T-helper 2 cell treated with Interferon-gamma antibody and Interleukin-4, amounts not matched to agents 100 ng/mL and 5 ng/mL, for 36 hours (primary cell): Measurements from ENCODE around the gene PICK1. TPM values are rescaled to one million over a fixed set of nuclear protein-coding genes. Genes with fewer than 3 reads are reported as not detected.

ENCODE experiments used
- intact Hi-C: fragments of 100-400 bp; cut with micrococcal nuclease; formaldehyde crosslinking; loops from one replicate; pipeline ENCODE4 v1.15.1; 2023
- total RNA-seq: library from RNA; stranded (reverse); gene quantifications from 2 replicates; pipeline ENCODE4 v1.2.3, GENCODE V29; 2022

The PICK1 gene
- total RNA-seq = 10.0 and 11.3 TPM in 2 replicates

DNA sequence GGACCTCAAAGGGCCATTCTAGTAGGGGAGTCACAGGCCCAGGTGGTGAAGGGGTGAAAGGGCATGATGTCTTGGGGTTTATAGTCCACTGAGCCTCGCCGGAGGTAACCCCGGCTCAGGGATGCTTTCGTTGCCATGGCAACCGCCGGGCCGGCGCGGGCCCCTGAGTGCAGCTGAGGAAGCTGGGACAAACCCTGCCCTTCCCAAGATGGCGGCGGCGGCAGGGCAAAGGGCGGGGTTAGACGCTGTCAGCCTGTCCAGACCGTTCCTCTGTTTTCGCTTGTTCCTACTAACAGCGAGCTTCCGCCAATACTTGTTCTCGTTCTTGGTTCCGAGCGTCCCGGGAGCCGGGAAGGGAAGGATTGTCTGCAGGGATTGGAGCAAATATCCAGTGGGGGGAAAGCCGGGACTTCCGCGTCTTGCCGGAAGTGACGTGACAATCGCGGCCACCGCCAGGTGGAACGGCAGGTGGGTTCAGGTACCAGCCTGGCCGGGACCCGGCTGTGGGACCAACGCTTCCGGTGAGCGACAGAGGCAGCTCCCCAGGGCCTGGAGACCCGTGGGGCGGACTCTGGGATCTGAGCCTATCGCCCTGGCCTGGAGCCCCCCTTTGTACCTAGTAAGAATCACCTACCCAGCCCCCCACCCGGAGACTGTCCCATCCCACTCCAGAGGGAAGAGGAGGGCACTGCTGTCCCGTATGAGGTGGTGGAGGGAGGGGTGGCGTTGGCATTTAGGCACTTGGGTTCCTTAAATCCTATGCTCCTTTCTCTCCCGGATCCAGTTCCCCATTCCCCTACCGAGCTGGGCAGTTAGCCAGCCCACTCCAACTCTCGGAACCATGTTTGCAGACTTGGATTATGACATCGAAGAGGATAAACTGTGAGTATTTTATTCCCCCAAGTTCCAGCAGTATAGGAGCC is at the start of gene PICK1:
Gene PICK1, plus strand, starts transcription at position 436 of the 923 bp plus-strand sequence. Its CDS starts 406 bp downstream, at position 842.
- intact Hi-C loops = loop anchor here (10.0 kb wide), 1 partner anchor 148 kb away; the partner anchor contains the start of gene MAFF

DNA sequence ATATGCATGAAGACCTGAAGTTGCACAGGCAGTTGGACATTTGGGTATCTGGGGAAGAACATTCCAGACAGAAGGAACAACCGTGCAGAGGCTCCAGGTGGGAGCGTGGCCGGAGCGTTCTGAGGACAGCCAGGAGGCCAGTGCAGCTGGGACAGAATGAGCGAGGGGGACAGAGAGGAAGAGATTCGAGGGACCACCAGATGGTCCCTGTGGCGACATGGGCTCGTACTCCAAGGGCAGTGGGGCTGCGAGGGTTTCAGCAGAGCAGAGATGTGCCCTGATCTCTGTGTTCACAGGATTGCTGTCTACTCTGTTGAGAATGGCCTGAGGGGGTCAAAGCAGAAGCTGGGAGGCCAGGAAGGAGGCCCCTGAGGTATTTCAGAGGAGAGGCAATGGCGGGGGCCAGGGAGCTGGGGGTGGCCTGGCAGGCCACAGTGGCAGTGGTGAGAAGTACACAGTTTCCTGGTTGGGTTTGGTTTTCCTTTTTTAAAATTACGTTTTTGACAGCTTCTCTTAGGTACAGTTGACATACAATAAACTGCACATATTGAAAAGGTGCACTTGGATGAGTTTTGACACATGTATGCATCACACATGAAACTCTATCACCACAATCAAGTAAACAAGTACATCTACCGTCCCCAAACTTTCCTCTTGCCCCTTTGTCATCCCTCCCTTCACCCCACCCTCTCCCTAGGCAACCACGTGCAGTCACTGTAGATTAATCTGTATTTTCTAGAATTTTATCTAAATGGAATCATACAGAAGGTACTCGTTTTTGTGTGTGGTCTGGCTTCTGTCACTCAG is 48.0 kb upstream of the PICK1 start:
- intact Hi-C loops = no loop called here

DNA sequence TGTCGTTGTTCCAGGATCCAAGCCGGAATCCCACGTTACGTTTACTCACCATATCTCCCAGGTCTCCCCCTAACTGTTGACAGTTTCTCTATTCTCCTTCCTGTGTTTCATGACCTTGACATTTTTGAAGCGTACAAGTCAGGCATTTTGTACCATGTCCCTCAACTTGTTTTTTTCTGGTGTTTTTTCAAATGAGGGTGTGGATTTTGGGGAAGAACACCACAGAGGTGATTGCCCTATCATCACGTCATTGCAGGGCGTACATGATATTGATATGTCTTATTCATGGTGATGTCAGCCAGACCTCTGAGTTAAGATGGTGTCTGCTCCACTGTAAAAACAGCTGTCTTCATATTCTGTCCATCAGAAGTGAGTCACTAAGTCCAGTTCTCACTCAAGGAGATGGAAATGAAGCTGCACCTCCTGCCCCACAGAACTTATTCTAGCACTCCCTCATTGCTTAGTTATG is 44.6 kb upstream of the PICK1 start:
- intact Hi-C loops = no loop called here

DNA sequence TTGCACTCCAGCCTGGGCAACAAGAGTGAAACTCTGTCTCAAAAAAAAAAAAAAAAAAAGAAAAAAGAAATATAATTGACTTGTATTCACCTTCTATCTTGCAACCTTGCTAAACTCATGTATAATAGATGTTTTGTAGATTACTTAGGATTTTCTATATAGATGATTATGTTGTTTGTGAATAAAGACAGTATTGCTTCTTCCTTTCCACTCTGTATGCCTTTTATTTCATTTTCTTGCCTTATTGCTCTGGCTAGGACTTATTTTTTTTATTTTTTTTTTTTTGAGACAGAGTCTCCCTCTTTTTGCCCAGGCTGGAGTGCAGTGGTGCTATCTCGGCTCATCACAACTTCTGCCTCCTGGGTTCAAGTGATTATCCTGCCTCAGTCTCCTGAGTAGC is 43.1 kb upstream of the PICK1 start:
- intact Hi-C loops = no loop called here

DNA sequence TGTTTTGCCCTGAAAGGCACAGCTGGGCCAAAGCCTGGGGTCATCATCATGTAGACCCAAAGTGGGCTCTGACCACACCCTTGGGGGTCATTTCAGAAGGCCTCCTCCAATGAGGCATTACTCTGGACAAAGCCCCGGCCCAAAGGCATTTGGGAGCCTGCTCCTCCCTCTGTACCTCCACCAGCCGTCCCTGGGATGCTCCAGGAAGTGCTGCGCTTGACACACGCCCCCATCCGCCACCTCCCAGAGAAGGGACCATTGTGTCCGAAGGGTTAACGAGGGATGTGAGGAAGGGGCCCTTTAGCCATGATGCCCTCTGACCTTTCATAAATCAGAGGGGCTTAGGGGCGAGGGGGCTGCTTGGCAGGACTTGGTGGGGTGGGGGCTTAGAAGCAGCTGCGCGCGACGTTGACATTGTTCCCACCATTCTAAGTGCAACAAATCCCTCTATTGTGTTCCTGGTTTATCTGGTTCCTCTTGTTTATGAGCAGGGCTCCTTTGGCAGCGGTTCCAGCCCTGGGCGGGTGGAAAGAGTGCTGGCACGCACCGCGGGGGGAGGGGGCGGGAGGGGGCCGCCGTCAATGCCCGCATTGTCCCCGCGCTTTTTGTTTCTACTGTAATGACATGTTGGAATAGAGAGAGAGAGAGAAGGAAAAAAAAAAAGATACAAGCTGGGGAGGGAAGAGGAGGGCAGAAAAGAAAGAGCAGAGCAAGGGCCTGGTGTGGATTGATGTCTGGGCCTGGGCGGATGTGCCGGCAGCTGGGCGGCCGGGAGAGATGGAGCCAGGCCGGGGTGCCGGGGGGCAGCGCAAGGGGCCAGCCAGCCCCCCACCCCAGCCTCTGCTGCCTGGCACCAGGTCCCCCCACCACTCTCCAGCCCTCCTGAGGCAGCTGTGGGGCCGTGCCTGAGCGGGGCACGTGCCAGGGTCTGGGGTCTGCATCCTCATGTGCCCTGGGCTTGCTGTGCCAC is 40.7 kb upstream of the PICK1 start:
- intact Hi-C loops = no loop called here

DNA sequence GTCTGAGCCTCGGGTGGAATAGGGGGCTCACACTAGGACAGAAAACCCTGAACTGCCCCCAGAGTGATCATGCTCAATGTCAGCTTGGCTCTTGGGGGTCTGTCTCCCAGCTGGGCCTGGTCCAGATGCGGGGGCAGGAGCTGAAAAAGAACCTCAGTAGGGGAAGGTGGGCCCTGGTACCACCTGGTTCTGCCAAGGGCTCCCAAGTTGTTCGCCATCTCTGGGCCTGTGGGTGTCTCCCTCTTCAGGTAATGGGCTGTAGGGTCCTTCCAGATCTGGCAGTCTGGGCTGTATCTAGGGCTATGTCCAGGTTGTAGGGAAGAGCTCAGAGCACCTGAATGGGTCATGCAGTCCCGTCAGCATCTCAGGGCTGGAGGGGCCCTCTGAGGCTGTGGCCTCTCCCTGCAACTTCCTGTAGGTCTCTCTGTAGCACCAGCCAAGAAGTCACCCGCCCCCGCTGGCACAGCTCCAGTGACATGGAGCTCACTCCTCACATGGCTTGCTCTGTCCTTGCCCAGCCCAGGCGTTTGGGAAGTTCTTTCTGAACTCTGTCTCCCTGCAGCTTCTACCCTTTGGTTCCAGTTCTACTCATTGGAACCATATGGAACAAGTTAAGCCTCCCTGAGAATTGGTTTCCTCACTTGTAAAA is 39.8 kb upstream of the PICK1 start:
- intact Hi-C loops = no loop called here

DNA sequence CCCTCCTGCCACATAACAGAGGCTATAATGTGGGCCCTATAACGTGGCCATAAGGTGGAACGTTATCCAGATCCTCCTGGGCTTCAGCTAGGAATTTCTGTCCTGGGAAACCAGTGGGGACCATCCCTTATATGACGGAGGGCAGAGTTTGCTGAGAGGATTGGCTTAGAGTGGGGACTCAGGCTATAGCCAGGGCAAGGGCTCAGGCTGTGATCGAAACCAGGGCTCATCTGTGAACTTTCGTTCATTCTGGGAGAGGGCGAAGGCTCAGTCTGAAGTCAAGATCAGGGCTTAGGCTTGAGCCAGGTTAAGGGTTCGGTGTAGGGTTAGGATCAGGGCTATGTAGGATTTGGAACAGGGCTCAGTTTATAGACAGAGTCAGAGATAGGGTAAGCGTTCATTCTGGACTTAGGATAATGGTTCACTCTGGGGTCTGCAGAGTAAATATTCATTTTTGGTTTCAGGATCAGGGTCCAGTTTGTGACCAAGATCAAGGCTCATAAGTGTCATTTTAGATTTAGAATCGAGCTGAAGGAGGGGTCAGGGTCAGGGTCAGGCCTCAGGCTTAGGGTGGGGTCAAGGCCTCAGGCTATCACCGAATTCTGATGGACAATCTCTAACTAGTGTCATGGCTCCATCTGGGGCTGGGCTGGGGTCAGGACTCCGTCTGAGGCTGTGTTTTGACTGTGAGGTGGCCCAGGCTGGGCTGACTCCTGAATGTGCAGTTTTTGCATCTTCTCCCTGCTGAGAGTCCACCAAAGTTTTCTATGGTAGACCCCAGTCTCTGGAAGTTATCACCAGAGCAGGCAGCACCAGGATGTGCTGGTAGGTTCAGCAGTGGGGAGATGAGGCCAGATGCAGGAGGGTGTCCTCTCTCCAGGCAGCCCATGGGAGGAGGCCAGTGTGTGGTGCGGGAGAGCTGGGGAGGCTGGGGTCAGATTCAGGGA is 39.0 kb upstream of the PICK1 start:
- intact Hi-C loops = no loop called here

DNA sequence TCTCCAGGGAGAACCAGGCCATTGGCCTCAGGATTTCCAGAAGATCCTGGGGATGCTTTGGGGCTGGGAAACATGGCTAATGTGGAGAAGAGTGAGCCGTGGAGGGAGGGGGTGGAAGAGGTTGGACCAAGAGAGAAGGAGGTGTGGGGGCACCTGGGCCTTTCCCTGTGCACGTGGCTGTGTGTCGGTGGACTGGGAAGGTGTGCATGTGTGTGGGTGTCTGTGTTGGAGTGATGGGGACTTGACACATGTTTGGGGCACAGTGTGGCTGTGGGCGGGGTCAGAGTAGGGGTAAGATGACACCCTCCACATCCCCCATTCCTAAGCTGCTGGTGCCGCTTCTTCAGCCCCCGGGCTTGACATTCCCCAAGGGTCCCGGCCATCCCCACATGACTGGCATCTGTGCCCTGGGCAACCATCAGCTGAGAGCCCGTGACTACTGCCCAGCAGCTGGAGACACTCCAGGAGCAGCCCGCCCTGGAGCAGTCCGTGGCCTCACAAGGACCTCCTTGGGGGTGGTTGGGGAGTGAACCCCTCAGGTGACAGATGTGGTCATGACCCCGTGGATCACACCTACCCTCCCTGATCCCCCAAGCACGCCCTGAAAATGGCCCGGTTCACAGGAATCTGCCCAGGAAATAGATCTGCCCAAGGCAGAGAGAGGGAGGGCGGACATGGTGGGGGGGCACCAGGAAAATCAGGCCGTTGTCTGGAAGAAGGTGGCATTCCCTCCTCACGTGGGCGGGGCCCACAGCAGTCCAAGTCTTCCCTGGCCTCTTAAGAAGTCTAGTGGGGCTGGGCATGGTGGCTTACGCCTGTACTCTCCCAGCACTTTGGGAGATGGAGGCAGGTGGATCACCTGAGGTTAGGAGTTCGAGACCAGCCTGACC is 38.0 kb upstream of the PICK1 start:
- intact Hi-C loops = no loop called here

DNA sequence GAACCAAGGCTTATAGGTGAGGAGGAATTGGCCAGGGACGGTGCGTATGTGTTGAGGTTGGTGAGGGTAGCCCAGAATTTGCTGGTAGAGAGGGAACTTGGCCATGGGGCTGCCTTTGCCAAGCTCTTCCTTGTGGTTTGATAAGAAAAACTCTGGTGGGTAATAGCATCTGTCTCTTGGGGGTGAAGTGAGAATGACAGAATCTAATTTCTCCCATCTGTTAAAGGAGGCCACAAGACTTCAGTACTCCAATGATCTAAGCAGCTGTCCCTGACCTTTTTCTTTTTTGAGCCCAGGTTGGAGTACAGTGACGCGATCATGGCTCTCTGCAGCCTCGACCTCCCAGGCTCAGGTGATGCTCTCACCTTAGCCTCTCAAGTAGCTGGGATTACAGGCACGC is 36.0 kb upstream of the PICK1 start:
- intact Hi-C loops = no loop called here

DNA sequence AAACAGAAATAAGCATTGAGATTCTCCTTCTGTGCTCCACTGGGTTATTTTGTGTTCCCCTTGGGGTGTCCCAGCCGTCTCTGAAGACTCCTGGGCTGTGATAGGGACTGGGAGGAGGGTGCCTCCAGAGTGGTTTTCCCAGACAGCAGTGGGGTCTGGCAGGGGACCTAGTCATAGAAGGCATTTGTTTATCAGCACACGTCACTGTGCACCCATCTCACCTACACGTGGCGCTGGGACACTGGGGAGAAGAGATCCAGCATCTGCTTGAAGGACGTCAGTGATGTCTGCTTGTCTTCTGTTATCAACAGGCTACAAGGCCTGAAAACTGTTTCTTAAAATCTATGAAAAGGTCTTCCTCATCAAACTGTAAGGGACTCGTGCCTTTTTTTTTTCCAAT is 34.2 kb upstream of the PICK1 start:
- intact Hi-C loops = no loop called here

DNA sequence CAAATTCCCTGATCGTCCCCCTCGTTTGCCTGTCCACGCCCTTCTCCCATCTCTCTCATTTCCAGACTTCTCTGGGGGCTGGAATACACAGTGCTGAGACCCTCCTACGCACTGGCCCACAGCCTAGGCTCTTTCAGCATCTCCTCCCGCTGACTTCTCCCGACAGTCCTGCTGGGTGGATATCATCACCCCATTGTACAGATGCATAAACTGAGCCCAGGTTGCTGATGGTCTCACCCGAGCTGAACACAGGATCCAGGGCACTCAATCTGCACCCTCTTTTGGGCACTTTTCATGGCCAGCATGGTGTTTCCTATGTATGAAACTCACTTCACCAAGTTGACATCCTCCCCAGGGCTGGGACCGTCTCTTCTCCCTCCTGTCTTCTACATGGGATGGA is 31.7 kb upstream of the PICK1 start:
- intact Hi-C loops = no loop called here

DNA sequence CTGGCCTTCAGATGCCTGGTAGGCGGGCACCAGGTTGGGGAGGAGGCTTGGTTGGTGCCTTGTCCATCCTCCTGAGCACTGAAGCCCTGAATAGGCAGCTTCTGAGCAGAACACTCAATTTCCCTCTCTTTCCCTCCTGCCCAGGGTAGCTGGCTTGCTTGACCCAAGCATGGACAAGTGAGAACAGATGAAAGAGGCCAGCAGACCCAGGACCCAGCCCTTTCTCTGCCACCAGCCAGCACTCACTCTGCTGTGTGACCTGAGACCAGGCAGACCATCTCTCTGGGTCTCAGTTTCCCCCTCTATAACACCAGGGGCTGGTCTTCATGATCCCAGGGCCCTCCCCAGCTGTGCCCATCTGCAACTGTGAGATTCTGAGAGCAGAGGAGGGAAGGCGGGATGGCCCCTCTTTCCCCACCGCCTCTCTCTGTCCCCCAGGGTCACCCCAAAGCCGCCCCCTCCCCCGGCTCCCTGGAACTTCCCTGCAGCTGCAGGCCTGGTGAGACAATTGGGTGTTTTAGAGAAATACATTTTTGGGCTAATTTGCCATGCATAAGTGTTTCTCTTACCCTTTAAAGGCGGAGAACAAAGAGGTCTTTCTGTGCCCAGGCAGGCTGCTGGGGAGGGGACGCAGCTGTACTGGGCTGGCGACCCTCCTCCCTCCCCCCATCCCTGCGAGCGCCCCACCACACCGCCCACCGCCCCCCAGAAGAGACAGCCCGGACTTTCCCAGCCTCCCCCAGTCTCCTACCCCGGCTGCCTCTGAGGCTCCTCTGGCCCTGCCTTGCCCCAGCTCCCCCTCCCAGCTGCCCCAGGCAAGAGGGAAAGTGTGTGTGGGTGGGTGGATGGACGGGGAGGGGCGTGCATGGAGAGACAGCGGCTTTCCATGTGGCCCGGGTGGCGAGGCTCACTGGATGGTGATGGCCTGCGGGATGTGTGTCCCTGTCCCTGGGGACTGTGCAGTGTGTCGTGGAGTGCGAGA is 30.8 kb upstream of the PICK1 start:
- intact Hi-C loops = no loop called here

DNA sequence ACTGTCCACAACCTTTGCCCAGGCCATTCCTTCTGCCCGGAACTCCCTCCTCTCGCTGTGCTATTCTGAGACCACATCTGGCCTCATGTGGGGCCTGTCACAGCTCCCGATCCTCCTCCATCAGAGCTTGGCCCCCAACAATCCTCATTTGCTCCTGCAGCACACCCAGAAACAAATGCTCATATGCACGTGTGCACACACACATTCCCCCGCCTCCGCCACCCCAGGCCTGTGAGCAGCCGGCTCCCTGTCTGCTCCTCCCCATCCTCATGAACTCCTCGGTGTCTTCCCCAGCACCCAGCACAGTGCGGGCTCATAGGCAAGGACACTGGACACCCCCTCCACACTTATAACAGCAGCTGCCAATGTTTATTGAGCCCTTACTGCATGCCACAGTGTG is 29.7 kb upstream of the PICK1 start:
- intact Hi-C loops = no loop called here

DNA sequence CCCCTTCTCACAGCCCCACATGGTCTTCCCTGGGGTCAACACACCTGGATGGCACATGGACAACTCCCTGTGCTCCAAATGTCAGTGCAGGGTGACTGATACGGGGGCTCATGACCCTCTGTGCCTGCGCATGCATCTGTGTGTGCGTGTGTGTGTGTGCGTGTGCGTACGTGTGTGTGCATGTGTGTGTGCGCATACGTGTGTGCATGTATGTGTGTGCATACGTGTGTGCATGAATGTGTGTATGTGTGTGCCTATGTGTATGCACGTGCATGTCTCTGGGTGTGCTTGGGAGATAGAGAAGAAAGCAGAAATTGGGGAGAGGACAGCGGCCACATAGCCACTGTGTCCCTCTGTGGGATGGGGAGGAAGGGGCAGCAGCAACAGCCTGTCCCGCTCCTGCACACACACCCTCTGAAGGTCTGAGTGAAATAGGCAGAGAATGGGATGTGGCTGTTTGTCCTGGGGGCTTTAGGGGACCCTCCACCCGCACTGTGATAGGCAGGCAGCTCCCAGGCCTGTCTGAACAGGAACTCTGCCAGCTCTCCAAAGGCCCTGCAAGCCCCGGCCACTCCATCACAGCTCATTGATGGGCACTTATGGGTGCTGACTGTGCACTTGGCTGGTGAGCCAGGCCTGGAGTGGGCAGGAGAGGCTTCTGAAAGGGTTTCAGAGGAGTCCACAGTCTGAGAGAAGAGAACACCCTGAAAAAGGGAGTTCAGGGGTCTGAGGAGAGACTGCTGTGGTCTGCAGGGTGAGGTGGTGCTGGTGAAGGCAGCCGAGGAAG is 28.7 kb upstream of the PICK1 start:
- intact Hi-C loops = no loop called here

DNA sequence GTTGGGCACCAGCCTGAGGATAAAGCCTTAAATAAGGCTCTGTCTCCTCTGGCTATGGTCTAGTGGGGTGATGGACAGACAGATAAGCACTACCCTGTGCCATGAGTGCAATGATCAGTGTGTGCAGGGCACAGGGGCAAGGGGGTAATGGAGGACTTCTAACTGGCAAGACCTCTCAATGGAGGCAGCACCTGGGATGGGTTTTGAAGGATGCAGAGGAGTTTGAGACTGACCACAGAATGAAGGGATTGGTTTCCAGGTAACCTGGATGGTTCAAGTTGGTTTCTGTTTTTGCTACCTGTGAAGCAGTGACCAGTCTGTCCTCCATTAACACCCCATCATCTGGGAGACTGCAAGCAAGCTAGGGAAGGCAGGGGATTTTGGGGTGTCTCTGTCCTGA is 27.8 kb upstream of the PICK1 start:
- intact Hi-C loops = no loop called here

DNA sequence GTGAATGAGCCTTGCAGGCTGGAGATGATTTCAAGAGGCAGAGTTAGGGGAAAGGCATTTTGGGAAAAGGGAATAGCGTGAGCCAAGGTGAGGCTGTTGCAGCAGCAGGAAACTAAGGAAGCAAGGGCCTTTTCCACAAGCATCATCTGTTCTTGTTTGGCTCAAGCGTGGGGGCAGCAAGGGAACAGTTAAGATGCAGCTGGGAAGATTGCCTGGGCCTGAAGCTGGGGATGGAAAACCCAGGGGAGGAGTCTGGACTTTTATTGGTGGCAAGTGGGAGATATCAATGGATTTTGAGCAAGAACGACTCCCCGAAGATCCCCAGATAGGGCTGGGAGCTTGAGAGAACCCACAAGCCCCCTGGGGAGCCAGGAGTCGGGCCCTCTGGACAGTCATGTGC is 27.3 kb upstream of the PICK1 start:
- intact Hi-C loops = no loop called here
